ENCODE results near the gene GAL3ST2.

DNA sequence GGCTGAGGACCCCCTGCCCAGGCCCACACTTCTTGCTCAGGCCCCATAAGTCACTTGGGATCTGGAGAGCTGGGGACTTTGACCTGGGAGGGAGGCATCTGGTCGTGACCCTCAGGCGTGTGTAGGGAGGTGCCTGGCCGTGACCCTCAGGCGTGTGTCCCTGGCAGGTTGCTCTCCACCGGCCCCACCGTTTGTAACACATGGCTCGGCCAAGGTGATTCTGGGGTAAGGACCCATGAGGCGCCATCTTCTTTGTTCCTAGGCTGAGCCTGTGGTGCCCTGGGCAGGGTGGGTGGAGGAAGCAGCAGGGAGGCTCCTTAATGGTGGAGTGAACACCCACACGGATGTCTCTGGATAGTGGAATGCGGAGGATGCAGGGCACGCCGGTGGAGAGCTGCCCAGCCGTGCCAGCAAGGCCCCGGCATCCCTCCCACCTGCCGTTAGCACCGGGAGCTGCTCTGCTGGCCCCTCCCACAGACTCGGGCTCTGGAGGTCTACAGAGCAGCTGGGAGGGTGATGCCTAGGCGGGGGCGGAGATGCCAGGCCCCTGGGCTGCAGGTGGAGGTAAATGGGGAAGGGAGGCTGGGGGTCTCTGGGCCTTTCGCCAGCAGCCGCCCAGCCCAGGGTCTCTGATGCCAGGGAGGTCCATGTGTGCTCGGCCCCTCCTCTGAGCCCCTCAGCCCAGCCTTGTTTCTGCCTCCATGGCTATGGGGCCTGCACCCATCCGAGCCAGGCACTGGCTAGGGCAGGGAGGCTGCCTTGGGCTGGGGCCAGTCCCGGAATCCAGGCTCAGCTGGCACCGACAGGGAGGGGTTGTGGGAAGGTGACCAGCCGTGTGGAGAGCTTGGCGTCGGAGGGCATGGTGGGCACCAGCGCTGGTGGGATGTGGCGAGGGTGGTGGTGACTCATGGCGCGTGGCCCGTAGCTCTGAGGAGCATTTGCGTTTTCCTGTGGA lies 1.1 kb upstream of the GAL3ST2 start:
- TF ChIP-seq, protein P1, sequence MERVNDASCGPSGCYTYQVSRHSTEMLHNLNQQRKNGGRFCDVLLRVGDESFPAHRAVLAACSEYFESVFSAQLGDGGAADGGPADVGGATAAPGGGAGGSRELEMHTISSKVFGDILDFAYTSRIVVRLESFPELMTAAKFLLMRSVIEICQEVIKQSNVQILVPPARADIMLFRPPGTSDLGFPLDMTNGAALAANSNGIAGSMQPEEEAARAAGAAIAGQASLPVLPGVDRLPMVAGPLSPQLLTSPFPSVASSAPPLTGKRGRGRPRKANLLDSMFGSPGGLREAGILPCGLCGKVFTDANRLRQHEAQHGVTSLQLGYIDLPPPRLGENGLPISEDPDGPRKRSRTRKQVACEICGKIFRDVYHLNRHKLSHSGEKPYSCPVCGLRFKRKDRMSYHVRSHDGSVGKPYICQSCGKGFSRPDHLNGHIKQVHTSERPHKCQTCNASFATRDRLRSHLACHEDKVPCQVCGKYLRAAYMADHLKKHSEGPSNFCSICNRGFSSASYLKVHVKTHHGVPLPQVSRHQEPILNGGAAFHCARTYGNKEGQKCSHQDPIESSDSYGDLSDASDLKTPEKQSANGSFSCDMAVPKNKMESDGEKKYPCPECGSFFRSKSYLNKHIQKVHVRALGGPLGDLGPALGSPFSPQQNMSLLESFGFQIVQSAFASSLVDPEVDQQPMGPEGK (CRISPR knock-in tag; IDR thresholded peaks at IDR 0.05; ENCODE audit: borderline replicate concordance): no peak
- no peak for TF ChIP-seq ZNF565 (CRISPR knock-in tag; conservative IDR thresholded peaks at IDR 0.05; ENCODE audit: low read depth)

Measured in SK-N-SH treated with all-trans-retinoic acid at 6 μM for 48 hours (cell line).